IPS-NIHi7 (cell line): Measurements from ENCODE around the gene POLD1.
"Not testable (repeated sequence)": the region's sequence is repeated elsewhere in the genome, so short reads cannot be mapped to it uniquely, and the experiment has no call there.

Experiments used
- DNase-seq: peaks from one replicate; pipeline ENCODE4 v3.0.0; 2012; ENCODE audit warnings: mixed read lengths; ENCODE audit errors: extremely low spot score

The POLD1 gene

DNA sequence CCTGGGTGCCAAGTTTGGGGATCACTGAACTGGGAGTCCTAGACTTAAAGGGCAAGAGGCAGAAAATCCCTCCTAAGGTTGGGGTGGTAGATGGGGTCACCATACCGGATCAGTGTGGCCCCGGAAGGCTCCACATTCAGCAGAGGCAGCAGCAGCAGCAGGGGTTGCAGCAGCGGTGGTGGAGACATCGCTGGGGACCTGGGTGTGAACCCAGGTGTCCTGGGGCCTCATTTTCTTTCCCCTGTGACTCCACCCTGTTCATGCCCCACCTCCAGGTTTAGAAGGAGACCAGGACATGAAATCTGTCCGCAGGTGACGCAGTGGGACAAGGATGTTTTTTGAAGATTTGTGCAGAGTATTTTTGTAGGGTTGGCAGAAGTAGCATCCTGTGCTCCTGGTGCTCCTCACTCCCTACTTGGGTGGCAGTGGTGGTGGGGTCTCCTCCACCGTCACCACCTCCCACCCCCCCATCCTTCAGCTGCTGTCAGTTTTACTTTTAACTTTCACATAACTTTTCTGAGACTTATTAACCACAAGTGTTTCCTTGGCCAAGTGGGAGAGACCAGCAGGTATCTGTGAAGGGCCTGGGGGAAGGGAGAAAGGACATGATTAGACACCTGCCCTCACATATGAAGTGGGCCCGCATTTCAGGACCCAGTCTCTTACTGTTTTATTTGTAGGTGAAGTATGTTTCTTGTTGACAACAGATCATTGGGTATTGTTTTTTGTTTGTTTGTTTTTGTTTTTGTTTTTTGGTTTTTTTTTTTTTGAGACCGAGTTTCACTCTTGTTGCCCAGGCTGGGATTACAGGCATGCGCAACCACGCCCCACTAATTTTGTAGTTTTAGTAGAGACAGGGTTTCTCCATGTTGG lies 18.5 kb upstream of the POLD1 start, which contains the start of gene NAPSA:
Gene NAPSA, minus strand, starts transcription at position 206 of the 873 bp plus-strand sequence. Its CDS starts 18 bp downstream, at position 188.
- no peak for DNase-seq

DNA sequence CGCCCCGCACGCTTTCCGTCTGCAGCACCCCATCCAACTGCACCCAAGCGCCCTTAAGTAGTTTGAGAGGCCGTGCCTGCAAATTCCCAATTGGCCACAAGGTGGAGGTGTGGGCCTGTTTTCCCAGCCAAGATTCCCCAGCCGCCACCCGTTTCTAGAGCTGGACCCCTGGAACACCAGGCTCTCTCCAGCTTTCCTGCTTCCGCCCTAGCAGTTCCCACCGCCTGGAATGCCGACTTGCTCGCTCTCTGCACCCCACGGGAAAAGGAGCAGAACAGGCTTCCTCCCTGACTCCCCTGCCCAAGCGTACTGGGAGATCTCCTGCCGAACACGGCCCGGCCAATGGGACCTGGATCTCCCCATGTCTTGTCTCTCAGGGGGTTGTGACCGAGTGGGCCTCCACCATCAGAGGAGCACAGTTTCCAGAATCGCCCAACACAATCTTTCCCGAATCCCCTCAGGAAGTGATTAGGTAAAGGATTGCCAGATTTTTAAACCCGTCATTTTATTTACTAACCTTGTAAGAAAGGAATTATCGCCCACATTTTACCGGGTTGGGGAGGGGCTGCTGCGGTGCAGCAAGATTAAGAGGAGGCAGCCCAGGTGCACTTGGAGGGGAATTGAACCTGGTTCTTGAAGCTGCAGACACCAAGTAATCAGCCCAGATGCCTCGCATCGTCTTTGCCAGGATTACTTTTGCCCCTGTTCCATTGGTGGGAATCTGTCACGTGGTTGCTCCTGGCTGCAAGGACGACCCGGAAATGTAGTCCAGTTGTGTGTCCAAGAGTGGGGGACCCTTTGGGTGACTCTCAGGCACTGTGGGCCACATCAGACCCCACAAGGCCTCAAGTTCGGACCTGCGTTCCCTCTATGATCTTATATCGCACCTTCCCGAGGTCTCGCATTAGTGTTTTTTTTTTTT lies 15.2 kb upstream of the POLD1 start:
- peak; percentile 80 for DNase-seq

DNA sequence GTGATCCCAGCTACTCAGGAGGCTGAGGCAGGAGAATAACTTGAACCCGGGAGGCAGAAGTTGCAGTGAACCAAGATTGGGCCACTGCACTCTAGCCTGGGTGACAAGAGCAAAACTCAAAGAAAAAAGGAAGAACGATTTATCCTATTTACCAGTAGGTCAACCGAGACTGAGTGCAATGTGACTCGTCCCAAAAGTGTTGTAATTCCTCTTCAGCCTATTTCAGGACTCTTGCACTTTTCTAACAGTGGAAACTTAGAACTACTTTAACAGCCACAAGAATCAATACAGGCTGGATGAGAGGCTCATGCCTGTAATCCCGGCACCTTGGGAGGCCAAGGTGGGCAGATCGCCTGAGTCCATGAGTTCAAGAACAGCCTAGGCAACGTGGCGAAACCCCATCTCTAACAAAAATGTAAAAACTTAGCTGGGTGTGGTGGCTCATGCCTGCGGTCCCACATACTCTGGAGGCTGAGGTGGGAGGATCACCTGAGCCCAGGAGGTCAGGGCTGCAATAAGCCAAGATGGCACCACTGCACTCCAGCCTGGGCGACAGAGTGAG lies 12.2 kb upstream of the POLD1 start:
- DNase-seq, result no peak

DNA sequence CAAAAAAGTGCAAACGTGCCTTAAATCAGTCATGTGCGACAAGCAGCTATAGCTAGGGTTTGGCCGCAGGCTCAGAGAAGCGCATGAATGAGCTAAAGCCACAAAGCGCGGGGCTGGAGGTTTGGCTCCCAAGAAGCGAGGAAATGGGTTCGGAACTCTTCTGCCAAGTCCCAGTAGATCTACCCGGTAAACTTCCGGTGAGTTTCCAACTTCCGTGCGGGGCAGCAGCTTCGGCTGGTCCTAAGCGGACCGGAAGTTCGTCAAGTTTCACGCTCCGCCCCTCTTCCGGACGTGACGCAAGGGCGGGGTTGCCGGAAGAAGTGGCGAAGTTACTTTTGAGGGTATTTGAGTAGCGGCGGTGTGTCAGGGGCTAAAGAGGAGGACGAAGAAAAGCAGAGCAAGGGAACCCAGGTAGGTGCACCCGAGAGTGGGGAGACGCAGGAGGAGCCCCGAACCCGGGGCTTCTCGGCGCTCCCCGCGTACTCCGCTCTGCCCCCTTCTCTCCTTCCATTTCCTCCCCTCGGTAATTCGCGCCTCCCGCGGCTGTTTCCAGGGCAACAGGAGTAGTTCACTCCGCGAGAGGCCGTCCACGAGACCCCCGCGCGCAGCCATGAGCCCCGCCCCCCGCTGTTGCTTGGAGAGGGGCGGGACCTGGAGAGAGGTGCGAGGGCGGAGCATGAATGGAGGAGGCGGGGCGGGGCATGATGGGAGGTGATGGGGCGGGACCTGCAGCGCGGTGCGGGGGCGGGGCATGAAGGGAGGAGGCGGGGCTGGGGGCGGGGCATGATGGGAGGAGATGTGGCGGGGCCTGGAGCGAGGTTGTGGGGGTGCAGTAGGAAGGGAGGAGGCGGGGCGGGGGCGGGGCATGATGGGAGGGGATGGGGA lies 7.7 kb upstream of the POLD1 start, which contains the start of gene NR1H2:
Gene NR1H2, plus strand, starts transcription at position 292 of the 885 bp plus-strand sequence. CDS start 1,149 bp downstream, outside the sequence.
- DNase-seq, result peak; percentile 89

DNA sequence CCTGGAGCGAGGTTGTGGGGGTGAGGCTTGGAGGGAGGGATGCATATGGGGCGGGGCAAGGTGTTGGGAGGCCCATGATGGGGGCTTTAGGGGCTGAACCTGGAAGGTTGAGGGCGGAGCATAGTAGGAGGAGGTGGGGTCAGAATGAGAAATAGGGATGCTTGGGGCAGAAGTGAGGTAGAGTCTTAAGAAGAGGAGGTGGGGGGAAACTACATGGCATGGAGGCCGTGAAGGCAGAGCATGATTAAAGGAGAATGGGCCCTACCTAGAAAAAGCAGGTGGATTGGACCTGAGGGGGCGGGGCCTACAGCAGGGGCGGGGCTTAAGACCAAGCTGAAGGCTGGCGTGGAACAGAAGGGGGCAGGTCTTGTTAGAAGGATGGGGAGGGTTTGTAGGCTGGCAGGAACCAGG lies 7.1 kb upstream of the POLD1 start:
- DNase-seq, result no peak

DNA sequence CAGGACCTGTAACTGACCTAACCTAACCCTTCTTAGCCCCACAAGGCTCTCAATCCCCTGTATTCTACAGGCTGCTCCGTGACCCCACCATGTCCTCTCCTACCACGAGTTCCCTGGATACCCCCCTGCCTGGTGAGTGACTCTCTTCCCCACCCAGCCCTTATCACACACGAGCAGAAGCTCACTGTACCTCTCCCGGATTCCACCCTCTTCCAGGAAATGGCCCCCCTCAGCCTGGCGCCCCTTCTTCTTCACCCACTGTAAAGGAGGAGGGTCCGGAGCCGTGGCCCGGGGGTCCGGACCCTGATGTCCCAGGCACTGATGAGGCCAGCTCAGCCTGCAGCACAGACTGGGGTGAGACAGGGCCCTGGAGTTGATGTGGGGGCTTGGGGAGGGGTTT lies 6.6 kb upstream of the POLD1 start:
- DNase-seq, result no peak

DNA sequence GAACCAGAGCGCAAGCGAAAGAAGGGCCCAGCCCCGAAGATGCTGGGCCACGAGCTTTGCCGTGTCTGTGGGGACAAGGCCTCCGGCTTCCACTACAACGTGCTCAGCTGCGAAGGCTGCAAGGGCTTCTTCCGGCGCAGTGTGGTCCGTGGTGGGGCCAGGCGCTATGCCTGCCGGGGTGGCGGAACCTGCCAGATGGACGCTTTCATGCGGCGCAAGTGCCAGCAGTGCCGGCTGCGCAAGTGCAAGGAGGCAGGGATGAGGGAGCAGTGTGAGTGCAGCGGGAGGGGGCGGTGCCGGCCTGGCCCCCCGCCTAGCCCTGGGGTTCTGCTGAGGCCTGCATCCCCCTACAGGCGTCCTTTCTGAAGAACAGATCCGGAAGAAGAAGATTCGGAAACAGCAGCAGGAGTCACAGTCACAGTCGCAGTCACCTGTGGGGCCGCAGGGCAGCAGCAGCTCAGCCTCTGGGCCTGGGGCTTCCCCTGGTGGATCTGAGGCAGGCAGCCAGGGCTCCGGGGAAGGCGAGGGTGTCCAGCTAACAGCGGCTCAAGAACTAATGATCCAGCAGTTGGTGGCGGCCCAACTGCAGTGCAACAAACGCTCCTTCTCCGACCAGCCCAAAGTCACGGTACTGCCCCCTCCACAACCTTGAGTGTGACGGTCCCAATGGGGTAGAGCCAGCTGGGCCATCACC lies 5.8 kb upstream of the POLD1 start:
- DNase-seq, result no peak

DNA sequence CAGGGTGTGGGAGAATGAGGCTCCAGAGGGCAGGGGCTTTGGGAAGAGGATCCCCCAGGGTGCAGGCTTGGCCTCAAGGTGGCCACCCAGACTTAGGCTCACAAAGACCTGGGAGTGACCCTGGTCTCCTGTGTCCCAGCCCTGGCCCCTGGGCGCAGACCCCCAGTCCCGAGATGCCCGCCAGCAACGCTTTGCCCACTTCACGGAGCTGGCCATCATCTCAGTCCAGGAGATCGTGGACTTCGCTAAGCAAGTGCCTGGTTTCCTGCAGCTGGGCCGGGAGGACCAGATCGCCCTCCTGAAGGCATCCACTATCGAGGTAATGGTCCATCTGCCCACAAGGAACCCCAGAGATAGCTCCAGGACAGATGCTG lies 5.3 kb upstream of the POLD1 start:
- DNase-seq, result no peak

DNA sequence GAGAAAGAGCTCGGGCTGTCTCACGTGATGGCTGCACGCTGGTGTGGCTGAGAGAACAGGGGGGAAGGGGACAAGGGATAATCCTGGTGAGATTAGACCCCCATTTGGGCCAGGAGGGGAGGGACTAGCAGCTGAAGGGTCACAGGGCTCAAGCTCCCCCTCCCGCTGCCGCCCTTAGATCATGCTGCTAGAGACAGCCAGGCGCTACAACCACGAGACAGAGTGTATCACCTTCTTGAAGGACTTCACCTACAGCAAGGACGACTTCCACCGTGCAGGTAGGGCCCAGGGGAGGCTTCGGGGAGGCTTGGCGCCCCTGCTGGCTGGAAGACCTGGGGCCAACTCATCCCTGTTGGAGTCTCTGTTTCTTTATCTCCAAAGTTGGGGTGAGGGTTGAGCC lies 4.5 kb upstream of the POLD1 start:
- DNase-seq, result no peak

DNA sequence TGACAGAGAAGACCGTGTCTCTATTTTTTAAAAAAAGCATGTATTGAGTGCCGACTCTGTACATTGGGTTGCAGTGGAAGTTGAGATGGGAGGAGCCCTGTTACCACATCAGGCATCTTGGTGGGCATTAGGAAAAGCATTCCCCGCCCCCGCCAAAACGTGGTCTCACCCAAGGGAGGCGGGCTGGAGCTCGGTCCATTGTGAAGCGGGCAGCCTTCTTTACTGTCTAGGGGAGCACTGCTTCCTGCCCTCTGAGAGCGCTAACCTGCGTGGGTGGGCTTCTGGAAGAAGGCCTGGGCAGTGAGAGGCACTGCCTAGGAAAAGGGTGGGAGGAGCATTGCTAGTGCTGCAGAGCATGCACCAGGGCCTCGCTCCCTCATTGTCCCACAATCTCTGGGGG lies 4.0 kb upstream of the POLD1 start:
- no peak for DNase-seq

DNA sequence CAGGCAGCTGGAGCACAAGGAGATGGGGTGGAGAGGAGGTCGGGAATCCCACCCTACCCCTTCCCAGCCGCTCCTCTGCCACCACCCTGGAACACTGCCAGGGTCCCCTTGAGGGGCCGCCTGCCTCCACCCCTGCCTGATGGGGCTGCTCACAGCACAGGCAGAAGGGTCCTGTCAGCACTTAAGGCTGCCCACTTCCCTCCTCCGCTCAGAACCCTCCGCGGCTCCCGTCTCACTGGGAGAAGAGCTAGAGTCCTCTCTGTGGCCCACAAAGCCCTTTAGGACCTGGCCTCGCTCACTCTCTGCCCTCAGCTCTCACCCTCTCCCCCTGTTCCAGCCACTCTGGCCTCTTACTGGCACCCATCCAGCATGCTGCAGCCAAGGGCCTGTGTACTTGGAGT lies 3.4 kb upstream of the POLD1 start:
- no peak for DNase-seq

DNA sequence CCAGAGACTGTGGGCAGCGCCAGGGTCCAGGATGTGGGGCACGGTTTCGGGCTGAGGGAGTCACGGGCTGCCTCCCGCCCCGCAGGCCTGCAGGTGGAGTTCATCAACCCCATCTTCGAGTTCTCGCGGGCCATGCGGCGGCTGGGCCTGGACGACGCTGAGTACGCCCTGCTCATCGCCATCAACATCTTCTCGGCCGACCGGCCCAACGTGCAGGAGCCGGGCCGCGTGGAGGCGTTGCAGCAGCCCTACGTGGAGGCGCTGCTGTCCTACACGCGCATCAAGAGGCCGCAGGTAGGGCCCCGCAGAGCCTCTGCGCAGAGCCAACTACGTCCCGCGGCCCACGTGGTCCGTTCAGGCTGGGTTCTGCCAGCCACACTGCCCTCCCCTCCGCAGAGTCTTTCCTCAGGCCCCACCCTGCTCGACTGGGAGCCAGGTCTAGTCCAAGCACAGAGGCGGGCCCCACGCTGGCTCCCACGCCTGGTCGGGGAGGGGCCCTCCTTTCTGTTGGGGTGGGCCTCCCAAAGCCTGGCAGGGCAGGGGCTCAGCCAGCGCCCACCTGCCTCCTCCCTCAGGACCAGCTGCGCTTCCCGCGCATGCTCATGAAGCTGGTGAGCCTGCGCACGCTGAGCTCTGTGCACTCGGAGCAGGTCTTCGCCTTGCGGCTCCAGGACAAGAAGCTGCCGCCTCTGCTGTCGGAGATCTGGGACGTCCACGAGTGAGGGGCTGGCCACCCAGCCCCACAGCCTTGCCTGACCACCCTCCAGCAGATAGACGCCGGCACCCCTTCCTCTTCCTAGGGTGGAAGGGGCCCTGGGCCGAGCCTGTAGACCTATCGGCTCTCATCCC lies 2.0 kb upstream of the POLD1 start:
- no peak for DNase-seq

DNA sequence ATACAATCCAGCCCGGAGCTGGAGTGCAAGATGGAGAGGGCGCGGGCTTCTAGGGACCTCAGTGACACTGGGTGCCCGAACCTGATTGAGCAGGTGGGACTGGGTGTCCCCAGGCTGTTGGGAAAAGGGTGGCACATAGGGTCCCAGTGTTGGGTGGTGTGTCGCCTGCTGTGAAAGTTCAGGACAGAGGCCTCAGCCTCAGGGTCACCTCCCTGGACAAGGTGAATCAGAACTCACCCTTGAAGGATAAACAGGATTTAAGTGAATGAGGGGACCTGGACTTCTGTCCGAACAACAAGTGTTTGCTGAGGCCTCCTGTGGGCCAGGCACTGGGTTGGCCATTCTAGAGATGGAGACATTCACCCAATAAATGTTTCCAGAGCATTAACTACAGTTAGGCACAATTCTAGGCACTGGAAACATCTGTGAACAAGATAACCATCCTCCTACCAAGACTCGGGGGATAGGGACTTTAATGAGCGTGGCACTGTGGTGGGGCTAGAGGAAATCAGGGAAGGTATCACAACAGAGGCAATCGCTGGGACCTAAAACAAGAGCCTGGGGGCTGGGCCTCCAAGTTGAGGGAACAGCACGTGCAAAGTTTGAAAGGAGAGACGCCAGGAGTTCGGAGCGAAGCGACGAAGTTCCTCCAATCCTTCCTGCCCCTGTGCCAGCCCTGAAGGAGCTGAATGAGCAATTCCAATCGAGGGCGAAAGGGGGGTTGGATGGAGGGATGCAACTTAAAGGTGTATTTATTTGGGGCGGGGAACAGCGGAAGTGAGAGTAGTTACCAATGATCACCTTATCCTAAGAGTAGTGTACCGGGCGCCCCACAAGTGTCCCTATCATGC lies 921 bp upstream of the POLD1 start:
- no peak for DNase-seq

DNA sequence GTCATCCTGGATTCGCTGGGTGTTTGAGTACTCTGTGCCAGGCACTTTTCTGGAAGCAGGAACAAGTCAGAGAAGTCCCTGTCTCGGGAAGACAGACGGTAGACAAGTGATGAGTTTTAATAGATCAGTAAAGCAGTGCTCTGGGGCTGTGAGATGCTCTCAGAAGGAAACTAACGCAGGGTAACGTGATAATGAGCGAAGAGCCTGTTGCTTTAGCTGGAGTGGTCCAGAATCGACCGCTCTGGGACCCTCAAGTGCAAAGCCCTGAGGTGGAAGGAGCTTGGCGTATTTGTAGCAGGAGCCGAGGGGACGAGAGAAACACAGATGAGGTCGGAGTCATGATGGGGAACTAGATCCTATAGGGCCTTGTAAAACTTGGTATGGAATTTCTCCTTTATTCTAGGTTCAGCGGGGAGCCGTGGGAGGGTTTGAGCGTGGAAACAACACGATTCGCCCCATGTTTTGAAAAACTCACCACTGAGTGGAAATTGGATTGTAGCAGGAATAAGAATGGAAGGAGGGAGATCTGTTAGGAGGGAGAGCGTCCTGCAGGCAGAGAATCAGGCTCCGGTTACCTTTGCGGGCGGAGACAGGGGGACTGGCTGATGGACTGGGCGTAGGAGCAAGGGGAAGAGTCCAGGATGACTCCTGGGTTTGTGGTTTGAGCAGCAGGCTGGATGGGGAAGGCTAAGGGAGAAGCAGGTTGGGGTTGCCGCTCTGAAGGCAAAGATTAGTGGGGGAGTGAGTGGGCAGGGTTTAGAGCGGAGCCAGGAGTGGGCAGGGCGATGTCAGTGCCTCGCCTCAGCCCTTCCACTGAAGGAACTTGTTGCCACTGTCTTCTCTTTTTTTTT lies 763 bp downstream of the POLD1 start:
- no peak for DNase-seq

DNA sequence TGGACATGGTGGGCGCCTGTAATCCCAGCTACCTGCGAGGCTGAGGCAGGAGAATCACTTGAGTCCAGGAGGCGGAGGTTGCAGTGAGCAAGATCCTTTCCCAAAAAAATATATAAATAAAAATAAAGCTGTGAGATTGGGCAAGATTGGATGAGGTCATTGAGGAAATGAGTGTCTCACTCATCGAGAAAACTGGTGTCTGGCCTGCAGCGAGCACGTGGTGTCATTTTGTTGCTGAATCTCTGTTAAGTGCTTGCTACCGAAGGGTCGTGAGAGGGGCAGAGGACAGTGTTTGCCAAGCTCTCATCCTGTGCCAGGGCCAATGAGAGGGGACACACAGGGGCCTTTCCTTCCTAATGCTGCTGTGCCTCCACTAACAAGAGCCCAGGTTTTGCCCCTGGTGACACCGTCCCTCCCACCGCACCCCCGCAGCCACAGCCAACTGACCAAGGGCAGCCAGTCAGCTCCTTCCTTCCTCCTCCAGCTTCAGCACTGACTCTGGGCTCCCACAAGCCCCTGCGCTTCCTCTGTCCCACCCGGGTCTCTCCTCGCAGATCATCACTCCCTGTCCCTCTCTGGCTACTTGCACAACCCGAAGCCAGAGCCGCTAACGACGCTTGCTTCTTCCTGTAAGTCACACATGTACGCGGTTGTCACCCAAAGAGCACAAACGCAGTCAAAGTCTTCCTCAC lies 3.2 kb downstream of the POLD1 start:
- DNase-seq, result no peak

DNA sequence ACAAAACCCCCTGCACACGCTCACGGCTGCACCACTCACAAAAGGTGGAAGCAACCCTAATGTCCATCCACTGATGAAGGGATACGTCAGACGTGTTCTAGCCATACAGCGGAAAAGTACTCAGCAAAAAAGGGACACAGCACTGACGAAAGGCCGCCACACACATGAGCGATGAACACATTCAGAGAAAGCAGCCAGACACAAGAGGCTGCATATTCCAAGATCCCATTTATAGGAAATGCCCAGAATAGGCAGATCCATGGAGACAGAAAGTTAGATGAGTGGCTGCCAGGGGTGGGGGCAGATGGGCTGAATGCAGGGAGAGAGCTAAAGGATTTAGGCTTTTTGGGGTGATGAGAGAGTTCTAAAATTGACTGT lies 3.7 kb downstream of the POLD1 start:
- no peak for DNase-seq

DNA sequence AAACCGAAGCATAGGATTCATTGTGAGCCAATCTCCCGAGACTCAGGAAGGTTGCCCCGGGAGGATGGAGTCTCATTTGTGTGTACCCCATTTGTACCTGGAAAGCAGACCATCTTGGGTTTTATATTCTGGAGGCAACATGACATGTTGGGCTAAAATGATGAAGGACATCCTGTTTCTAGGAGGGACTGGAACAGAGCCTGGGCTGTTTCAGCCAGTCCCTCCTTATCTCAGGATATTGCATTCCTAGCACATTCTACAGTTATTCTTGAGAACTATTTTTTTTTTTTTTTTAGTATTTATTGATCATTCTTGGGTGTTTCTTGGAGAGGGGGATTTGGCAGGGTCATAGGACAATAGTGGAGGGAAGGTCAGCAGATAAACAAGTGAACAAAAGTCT lies 6.1 kb downstream of the POLD1 start:
- not testable (repeated sequence) for DNase-seq
